T-helper 2 cell treated with Interferon-gamma antibody and Interleukin-4, amounts not matched to agents 100 ng/mL and 5 ng/mL, for 36 hours (primary cell): ENCODE data around the gene UBTD1. TPM values are rescaled to one million over a fixed set of nuclear protein-coding genes. Genes with fewer than 3 reads are reported as not detected.

Experiments
- intact Hi-C: fragments of 100-400 bp; cut with micrococcal nuclease; formaldehyde crosslinking; loops from one replicate; pipeline ENCODE4 v1.15.1; 2023
- total RNA-seq: library from RNA; stranded (reverse); gene quantifications from 2 replicates; pipeline ENCODE4 v1.2.3, GENCODE V29; 2022

The UBTD1 gene
- total RNA-seq, 1 donor from 2014 or later, result 0.77 TPM

DNA sequence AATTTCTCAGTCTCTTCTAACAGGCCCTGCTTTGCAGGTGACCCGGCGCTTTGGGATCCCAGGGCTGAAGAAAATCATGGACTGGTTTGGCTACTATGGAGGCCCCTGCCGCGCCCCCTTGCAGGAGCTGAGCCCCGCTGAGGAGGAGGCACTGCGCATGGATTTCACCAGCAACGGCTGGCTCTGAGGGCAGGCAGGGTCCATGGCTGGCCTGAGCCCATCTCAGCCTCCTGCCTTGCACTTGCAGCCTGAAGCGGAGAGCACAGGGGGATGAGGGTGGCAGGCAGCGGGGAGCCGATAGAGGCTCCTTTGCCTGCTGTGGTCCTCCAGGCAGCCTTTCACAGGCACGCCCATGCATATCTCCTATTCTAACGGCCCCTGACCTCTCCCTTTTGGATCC, 112.7 kb downstream of the UBTD1 start:
- intact Hi-C loops, result no loop called here

- intact Hi-C loops, result loop anchor here (1.0 kb wide), 1 partner anchor 40 kb away; the partner anchor contains the start of gene ANKRD2
These were observed 113.7 kb downstream of the UBTD1 start for GRCh38 chr10:97612386-97612785.

GRCh38 chr10:97618285-97618684, 119.6 kb downstream of the UBTD1 start:
- intact Hi-C loops, result no loop called here

GRCh38 chr10:97618733-97619132, 120.0 kb downstream of the UBTD1 start:
- intact Hi-C loops, result no loop called here

Other genes with a start within 250 kb of the UBTD1 start
- gene ARHGAP19, start 206.3 kb upstream of the UBTD1 start, total RNA-seq, result 38.0 and 41.3 TPM in 2 replicates
- 4.1 and 5.0 TPM in 2 replicates for gene FRAT1, start 179.7 kb upstream of the UBTD1 start, total RNA-seq
- gene FRAT2, start 164.2 kb upstream of the UBTD1 start, total RNA-seq, result 9.0 and 10.4 TPM in 2 replicates
- 33.5 and 40.1 TPM in 2 replicates for gene RRP12, start 97.6 kb upstream of the UBTD1 start, total RNA-seq
- 485 and 486 TPM in 2 replicates for gene PGAM1, start 72.7 kb upstream of the UBTD1 start, total RNA-seq
- gene EXOSC1, start 52.9 kb upstream of the UBTD1 start, total RNA-seq, result 53.9 and 55.1 TPM in 2 replicates
- 42.3 and 42.4 TPM in 2 replicates for gene ZDHHC16, start 52.7 kb upstream of the UBTD1 start, total RNA-seq
- 70.2 and 73.2 TPM in 2 replicates for gene MMS19, start 502 bp upstream of the UBTD1 start, total RNA-seq
- gene ANKRD2, start 73.9 kb downstream of the UBTD1 start, total RNA-seq, result 0.36 and 0.52 TPM in 2 replicates
- not detected in 2 replicates for gene HOGA1, start 85.5 kb downstream of the UBTD1 start, total RNA-seq
- gene C10orf62, start 90.8 kb downstream of the UBTD1 start, total RNA-seq, result not detected in 2 replicates
- 1.2 and 1.3 TPM in 2 replicates for gene MORN4, start 134.6 kb downstream of the UBTD1 start, total RNA-seq
- 10.9 and 11.9 TPM in 2 replicates for gene PI4K2A, start 141.7 kb downstream of the UBTD1 start, total RNA-seq
- 1.1 and 1.3 TPM in 2 replicates for gene AVPI1, start 188.3 kb downstream of the UBTD1 start, total RNA-seq
- gene MARVELD1, start 214.8 kb downstream of the UBTD1 start, total RNA-seq, result 4.1 and 5.4 TPM in 2 replicates
- 33.8 and 33.9 TPM in 2 replicates for gene ZFYVE27, start 238.2 kb downstream of the UBTD1 start, total RNA-seq